ENCODE measurements around the gene NOTCH2.
A peak's percentile ranks its signal among the peaks of the same experiment; 100 is the strongest.

The NOTCH2 gene

GRCh38 chr1:119865627-119866026 is 203.8 kb downstream of the NOTCH2 start:
- TF ChIP-seq CTCF (IDR thresholded peaks at IDR 0.05; ENCODE audit: low read depth, low read length), result no peak
- peak; percentile 70 for DNase-seq (ENCODE audit: extremely low read depth, low read depth)

GRCh38 chr1:119862276-119862675 is 207.2 kb downstream of the NOTCH2 start:
- TF ChIP-seq CTCF (IDR thresholded peaks at IDR 0.05; ENCODE audit: low read depth, low read length), result no peak
- no peak for DNase-seq (ENCODE audit: extremely low read depth, low read depth)

All from AG09319 (cell line).